Activated CD4-positive, alpha-beta T cell treated with anti-CD3 and anti-CD28 coated beads, Interleukin-2, Interleukin-6, amounts not matched to agents 100 ng/mL and 50 ng/mL, durations not matched to agents 16 hours and 8 hours (primary cell): Measurements from ENCODE around the gene LRP1-AS.
A peak's percentile ranks its signal among the peaks of the same experiment; 100 is the strongest.

Experiments
- DNase-seq: peaks from one replicate; pipeline ENCODE4 v3.0.0-alpha.2; 2020

LRP1-AS gene

DNA sequence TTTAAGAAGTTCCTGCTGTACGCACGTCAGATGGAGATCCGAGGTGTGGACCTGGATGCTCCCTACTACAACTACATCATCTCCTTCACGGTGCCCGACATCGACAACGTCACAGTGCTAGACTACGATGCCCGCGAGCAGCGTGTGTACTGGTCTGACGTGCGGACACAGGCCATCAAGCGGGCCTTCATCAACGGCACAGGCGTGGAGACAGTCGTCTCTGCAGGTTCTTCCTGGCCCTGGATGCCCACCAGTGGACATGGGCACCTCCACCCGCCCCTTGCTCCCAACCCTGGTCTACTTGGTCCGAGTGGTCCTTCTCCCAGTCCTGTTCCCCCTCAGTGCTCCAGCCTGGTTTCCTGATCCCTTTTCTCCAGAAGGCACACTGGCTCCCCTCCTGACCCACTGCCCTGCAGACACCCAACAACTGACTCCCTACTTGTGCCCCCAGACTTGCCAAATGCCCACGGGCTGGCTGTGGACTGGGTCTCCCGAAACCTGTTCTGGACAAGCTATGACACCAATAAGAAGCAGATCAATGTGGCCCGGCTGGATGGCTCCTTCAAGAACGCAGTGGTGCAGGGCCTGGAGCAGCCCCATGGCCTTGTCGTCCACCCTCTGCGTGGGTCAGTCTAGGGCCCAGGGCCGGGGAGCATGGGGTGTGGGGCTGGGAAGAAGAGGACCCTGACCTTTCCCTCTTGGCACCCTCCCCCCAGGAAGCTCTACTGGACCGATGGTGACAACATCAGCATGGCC is 32.1 kb upstream of the LRP1-AS start:
- DNase-seq: no peak

DNA sequence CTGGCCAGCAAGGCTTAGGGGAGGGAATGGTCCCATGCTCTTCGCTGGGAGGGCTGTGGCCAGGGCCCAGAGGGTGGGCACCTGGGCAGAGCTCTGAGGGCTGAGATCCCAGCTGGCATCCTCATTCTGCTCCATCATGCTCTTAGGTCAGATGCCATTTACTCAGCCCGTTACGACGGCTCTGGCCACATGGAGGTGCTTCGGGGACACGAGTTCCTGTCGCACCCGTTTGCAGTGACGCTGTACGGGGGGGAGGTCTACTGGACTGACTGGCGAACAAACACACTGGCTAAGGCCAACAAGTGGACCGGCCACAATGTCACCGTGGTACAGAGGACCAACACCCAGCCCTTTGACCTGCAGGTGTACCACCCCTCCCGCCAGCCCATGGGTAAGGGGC is 30.8 kb upstream of the LRP1-AS start:
- DNase-seq: no peak

DNA sequence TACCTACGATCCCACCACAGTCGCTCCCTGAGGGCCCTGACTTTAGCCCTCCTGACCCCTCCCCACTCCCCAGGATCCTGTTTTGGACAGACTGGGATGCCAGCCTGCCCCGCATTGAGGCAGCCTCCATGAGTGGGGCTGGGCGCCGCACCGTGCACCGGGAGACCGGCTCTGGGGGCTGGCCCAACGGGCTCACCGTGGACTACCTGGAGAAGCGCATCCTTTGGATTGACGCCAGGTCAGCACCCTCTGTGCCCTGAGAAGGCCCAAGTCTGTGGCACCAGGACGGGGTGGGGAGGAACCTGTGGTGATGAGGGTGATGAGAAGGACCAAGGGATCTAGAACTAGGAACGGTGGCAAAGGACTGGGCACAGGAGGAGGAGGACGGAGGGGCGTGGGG is 29.9 kb upstream of the LRP1-AS start:
- no peak for DNase-seq

DNA sequence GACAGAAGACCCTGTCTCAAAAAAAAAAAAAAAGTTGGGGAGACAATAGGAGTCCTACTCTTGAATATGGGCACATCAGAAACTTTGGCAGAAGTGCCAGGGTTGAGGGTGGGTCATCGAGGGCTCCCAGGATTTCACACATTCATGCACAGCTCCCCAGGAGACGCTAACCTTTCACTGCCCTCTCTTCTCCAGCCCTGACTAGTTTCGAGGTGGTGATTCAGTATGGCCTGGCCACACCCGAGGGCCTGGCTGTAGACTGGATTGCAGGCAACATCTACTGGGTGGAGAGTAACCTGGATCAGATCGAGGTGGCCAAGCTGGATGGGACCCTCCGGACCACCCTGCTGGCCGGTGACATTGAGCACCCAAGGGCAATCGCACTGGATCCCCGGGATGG is 29.4 kb upstream of the LRP1-AS start:
- DNase-seq: no peak

DNA sequence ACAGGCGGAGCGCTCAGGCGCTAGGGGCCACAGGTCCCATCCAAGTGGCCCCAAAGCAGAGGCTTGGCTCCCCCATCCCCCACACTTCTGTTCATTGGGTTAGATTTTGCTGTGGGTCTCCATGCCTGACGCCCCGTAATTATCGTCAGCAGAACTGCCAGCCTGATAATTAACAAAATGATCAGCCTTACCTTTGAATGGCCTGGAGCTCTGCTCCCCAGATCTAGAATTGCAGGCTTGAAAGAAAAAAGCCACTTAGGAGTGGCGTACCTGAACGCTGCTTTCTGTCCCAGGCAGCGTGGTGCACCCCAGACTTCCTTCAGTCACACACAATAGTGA is 28.7 kb upstream of the LRP1-AS start:
- DNase-seq: no peak

DNA sequence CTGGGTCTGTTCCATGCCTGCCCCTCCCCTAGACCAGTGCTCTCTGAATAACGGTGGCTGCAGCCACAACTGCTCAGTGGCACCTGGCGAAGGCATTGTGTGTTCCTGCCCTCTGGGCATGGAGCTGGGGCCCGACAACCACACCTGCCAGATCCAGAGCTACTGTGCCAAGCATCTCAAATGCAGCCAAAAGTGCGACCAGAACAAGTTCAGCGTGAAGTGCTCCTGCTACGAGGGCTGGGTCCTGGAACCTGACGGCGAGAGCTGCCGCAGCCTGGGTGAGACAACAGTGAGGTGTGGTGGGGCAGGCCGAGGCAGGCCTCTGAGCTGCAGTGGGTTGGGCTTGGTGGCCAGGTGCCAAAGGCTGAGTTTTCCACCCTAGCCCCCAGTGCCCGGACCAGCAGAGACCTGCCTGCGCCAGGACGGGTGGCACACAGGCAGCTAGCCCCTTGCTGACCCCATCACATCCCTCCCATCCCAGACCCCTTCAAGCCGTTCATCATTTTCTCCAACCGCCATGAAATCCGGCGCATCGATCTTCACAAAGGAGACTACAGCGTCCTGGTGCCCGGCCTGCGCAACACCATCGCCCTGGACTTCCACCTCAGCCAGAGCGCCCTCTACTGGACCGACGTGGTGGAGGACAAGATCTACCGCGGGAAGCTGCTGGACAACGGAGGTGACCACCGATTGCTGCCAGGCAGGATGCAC is 28.2 kb upstream of the LRP1-AS start:
- peak; percentile 52 for DNase-seq

DNA sequence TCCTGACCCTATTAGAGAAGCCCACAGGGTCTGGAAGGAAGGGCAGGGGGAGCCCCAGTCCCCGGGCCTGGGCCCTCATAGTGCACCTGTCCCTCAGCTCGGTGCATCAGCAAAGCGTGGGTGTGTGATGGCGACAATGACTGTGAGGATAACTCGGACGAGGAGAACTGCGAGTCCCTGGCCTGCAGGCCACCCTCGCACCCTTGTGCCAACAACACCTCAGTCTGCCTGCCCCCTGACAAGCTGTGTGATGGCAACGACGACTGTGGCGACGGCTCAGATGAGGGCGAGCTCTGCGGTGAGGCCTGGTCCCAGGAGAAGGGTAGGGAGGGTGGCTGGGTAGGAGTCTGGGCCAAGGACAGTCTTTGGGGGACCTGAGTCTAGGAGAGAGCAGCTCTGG is 26.3 kb upstream of the LRP1-AS start:
- DNase-seq: no peak

DNA sequence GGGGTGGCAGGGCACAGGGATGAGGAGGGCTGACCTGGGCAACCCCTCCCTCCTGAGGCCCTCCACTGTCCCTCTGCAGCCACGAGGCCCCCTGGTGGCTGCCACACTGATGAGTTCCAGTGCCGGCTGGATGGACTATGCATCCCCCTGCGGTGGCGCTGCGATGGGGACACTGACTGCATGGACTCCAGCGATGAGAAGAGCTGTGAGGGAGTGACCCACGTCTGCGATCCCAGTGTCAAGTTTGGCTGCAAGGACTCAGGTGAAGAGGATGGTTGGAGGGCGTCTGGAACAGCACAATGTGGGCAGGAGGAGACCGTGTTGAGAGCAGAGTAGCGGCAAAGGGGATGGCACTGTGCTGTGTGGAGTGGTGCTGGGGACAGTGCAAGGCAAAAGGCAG is 25.7 kb upstream of the LRP1-AS start:
- DNase-seq: peak; percentile 15

DNA sequence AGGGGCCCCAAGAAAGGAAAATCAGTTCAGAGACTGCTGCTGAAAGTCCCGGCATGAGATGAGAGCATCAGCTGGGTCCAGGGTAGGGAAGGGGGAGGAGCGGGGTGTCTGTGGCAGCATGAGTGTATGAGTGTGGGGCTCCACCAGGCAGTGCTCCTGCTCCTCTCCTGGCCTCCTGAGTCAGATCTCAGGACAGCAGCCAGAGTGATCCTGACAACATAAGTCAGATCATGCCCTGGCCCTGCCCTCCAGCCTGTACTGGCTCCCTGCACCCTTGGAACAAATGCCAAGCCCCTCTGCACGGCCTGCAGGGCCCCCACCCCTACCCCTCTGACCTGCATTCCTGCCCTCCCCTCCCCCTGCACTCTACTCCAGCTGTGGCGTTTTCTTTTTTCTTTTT is 24.2 kb upstream of the LRP1-AS start:
- DNase-seq: no peak

DNA sequence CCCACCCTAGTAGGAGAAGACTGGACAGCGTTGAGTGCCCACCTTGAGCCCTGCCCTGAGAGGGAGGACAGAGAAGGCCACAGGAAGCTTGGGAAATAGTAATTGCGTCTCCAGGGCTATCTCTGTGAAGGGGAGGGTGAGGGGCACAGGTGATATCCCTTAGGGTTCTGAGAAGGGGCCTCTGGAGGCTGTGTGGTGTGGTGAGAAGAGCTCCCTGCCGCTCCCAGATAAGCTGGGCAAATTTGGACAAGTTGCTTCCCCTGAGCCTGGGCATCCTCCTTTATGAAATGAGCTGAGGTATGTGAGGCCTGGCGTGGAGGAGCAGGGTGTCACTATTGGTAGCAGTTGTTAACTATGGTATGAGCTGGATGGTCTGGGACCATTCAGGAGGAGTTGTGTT is 23.5 kb upstream of the LRP1-AS start:
- DNase-seq: no peak

DNA sequence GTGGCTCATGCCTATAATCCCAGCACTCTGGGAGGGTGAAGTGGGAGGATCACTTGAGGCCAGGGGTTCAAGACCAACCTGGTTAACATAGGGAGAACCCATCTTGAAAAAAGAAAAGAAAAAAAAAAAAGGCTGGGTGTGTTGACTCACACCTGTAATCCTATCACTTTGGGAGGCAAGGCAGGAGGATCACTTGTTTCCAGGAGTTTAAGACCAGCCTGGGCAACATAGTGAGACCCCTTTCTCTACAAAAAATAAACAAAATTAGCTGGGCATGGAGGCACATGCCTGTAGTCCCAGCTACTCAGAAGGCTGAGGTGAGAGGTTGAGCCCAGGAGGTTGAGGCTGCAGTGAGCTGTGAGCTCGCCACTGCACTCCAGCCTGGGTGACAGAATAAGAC is 23.0 kb upstream of the LRP1-AS start:
- no peak for DNase-seq

DNA sequence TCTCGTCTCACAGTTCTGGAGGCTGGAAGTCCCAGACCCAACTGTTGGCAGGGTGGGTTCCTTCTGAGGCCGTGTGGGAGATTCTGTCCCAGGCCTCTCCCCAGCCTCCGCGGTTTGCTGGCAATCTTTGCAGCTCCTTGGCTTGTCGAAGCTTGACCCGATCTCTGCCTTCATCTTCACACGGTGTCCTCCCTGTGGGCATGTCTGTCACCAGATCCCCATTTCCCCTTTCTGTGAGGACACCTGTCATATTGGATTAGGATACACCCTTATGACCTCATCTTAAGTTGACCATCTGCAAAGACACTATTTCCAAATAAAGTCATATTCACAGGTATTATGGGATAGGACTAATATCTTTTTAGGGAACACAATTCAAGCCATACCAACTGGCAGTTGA is 22.6 kb upstream of the LRP1-AS start:
- no peak for DNase-seq

DNA sequence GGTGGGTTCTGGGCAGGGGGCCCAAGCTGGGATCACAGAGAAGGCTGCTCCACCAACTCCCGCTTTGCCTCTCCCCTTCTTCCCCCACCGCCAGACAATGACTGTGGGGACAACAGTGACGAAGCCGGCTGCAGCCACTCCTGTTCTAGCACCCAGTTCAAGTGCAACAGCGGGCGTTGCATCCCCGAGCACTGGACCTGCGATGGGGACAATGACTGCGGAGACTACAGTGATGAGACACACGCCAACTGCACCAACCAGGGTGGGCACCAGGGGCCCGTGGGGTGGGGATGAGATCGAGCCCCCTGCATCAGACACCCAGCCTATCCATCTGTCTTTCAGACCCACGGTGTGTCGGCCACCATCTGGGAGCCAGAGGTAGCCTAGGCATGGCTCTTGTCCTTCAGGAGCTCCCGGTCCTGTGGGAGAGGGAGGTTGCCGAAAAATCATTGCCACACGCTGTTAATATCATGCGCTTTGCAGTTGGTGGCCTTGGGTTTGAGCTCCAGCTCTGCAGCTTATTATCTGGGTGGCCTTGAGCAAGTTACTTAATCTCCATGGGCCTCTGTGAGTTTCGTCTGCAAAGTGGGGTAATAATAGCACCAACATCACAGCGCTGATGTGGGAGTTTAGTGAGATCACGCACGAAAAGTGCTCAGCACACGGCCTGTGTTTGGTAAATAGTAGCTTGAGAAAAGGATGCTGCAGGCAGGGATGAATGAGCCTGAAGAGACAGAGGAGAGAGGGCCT is 21.8 kb upstream of the LRP1-AS start:
- DNase-seq: no peak

DNA sequence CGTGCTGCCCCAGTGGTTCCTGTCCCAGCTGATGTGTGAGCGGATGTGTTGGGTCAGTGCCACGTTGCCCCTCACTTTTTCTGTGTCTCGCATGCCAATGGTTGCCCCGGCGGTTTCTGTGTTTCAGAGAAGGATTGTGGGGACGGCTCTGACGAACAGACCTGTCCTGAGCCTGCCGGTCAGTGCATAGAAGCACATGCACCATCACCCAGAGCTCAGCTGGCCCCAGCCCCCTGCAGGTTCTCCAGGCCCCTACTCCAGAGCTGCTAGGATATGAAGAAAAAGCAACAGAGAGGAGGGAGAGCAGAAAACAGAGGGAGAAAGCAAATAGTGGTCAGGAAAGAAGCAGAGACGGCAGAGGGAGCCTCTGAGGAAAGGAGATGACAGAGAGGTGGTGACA is 20.6 kb upstream of the LRP1-AS start:
- DNase-seq: no peak

DNA sequence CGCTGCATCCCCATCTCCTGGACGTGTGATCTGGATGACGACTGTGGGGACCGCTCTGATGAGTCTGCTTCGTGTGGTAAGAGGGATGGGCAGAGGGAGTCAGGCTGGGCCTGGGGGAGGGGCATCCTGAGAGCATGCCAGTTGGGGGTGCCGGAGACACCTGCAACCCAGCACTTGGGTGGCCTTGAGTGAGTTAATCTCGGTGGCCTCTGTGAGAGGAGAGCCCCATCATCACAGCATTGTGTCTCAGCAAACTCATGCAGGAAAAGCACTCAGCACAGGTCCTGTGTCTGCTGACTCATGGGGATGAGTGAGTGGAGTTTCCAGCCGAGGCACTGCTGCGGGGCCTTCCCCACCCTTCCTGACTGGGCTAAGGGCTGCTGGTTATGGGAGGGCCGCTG is 19.6 kb upstream of the LRP1-AS start:
- peak; percentile 43 for DNase-seq

DNA sequence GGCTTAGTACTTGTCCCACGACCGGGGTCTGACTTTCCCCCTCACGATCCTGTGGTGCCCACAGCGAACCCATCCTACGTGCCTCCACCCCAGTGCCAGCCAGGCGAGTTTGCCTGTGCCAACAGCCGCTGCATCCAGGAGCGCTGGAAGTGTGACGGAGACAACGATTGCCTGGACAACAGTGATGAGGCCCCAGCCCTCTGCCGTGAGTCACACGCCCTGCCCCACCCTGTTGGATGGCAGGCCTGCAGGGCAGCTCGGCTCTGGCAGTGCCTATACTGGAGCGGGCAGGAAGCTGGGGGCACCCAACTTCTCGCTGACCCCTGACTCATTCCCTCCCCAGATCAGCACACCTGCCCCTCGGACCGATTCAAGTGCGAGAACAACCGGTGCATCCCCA is 18.3 kb upstream of the LRP1-AS start:
- DNase-seq: no peak

DNA sequence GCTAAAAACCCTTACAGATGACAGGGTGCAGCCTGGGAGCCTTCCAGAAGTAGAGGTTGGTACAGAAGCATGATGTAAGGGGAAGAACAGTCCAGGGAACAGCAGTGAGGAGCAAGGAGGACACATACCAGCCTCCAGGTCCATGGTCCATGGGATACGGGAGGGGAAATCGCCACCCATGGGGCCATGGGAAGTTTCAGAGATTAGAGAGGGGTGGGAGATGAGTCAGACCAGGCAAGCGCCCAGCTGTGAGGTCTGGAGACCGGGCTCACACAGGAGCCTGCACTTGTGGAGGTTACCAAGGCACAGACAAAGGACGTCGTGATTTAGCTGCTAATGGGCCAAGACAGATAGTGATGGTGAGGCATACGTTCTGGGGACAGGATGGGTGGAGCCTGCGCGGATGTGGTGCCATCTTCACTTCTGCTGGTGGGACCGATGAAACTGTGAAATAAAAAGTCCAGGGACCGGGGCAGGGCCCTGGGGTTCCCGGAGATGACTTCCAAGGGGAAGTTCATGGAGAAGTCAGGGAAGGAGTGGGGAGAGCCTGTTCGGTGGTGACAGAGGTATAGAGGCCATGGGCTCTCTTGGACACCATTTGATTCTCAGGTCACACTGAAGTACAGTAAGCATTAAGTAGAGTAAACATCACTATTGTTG is 17.7 kb upstream of the LRP1-AS start:
- DNase-seq: no peak

DNA sequence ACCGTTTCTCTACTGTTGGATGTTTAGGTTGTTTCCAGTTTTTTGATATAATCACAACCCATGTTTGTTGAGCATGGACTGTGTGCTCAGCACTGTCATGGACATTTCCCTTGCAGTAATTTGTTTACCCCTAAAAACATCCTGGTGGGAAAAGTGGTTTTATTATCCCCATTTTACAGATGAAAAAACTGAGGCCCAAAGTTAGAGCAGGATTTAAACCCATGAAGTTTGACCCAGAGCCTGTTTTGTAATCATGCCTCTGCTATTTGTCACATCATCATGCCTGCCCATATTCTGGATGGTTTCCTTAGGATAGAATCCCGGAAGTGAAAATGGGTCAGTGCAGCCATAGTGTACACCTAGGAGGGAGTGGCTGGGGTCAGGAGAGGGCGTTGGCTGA is 17.0 kb upstream of the LRP1-AS start:
- DNase-seq: no peak

DNA sequence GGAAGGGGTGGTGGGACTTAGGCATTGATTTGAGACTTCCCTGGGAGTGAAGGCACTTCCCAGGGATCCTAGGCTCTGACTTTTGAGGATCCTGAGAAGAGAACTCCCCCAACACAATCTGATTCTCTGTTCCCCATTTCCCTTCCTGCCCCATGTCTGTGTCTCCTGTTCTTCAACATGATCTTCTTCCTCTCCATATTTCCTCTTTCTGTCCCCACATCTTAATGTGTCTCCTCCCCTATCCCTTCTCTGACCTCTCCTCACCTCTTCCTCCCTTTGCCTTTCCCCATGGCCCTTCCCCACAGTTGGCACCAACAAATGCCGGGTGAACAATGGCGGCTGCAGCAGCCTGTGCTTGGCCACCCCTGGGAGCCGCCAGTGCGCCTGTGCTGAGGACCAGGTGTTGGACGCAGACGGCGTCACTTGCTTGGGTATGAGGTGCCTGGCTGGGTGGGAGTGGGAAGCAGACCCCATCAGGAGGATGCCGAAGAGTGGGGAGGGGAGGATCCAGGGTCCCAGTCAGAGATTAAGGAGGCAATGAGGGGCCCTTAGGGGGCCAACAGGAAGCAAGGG is 15.2 kb upstream of the LRP1-AS start:
- no peak for DNase-seq

DNA sequence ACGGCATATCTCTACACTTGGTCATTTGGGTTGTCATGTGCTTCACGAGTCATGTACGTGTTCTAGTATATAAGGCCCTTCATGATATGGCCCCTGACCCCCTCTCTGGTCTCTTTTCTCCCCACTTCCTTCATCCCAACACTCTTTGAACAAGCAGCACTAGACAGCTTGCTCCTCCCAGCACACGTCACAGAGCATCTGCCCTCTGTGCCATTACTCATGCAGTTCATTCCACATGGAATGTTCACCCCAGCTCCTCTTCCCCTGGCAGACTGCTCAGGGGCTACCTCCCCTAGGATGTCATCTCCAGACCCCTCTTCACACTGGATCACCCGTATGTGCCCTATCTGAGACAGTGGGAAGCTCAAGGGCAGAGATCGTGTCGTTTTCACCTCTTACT is 14.1 kb upstream of the LRP1-AS start:
- no peak for DNase-seq

DNA sequence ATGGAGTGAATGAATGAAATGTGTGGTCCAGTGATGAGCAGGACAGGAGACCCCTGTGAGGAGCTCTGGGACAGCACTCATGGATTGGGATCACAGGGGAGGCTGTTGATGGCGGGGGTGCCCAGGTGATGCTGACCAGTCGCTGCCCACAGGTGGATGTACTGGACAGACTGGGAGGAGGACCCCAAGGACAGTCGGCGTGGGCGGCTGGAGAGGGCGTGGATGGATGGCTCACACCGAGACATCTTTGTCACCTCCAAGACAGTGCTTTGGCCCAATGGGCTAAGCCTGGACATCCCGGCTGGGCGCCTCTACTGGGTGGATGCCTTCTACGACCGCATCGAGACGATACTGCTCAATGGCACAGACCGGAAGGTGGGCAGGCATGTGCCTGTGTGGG is 13.3 kb upstream of the LRP1-AS start:
- no peak for DNase-seq

DNA sequence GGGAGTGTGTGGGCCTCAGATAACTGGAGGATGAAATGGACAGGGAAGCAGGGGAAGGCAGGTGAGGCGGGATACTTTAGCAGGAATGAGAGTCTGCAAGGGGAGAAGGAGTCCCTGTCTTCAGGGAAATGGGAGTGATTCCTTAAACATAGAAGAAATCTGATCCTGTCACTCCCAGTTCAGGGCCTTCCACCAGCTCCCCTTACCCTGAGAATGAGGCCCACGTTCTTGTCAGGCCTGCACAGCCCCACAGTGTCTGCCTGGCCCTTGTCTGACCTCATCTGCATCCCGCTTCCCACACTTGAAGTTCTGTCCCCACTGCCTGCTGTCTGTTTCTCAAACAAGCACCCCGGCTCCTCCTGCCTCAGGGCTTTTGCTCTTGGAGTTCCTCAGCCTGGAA is 12.6 kb upstream of the LRP1-AS start:
- DNase-seq: no peak

DNA sequence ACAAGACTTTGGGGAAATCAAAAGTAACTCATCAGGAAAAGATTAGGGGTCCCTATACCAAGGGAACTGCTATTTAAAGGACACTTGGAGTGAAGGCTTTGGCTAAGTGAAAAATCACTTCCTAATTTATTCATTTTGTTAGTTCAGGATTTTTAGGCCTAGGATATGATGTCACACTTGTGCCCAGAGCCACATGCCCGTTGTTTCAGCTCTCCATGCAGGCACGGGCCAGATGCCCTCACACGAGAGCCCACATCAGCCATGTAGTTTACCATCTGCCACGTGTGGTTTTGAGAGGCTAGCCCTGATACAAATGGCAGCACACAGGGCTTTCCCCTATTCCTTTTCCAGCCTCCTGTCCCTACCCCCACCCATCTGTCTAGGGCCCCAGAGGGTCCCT is 11.9 kb upstream of the LRP1-AS start:
- no peak for DNase-seq
